GM10847 (cell line): Measurements from ENCODE around the gene ZNF786.

Source experiments
- POLR2A ChIP-seq: IDR thresholded peaks from 2 replicates; pipeline ENCODE4 v1.6.1; 2011; ENCODE audit not compliant: insufficient read length; ENCODE audit errors: extremely low read depth

Gene ZNF786

DNA sequence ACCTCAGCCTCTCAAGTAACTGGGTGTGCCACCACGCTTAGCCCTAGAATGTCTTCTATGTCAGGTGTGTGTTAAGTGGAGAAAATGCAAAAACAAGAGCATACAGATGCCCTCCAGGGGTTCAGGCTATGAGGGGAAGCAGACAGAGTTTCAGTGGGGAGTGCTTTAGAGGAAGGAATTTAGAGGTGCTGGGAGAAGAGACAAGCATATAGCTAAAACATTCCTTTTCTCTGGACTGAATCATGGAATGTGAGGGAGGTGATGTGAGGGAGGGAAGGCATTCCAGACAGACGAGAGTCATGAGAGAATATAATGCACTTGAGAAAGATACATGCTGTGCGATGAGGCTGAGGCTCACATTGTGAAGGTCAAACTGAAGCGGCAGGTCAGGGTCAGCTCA is 6.6 kb upstream of the ZNF786 start:
- TF ChIP-seq POLR2A = no peak

DNA sequence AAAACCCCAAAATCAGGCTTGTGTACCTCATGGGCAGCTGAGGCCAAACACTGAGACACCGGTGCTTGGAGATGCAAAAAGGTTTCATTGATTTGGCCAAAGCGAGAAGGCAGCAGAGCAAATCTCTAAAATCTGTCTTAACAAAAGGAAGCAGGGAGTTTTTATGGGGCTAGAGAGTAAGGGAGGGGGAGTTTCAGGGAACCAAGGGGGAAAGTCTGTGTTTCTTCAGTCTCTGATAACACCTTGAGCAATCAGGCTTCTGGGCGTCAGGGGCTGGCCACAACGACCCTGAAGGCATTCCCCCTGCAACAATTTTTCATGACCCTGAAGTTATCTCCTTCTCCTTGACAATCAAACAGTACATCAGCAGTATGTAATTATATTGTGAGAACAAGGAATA is 2.7 kb upstream of the ZNF786 start:
- no peak for TF ChIP-seq POLR2A

DNA sequence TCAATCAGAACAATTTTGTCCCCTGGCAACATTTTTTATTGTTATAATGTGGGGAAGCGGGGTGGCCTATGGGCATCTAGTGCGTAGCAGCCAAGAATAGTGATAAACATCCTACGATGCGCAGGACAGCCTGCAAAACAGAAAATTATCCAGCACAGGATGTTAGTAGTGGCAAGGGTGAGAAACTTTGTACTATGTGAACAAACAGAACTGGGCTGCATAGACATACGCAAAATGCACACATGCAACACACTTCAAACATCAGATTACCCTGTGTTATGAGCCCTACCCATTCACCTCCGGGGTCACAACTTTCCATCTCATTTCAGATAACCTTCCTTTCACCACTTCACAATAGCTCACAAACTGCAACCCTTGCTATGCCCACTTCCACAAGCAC is 3.1 kb downstream of the ZNF786 start:
- no peak for TF ChIP-seq POLR2A

DNA sequence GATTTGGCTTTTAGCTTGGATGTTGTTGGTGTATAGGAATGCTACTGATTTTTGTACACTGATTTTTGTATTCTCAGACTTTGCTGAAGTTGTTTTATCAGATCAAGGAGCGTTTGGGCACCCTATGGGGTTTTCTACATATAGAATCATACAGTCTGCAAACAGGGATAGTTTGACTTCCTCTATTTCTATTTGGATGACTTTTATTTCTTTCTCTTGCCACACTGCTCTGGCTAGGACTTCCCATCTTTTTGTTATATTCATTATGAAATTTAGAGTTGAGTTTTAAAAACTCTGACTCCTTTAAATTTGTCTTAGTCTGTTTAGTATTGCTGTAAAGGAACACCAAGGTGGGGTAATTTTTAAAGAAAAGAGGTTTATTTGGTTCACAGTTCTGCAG is 4.7 kb downstream of the ZNF786 start:
- TF ChIP-seq POLR2A = no peak

DNA sequence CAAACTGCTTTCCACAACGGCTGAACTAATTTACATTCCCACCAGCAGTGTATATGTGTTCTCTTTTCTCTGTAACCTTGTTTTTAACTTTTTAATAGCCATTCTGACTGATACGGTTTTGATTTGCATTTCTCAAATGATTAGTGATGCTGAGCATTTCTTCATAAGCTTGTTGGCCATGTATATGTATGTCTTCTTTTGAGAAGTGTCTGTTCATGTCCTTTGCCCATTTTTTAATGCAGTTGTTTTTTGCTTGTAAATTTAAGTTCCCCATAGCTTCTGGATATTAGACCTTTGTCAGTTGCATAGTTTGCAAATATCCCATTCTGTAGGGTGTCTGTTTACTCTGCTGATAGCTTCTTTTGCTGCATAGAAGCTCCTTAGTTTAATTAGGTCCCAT is 6.1 kb downstream of the ZNF786 start:
- no peak for TF ChIP-seq POLR2A

DNA sequence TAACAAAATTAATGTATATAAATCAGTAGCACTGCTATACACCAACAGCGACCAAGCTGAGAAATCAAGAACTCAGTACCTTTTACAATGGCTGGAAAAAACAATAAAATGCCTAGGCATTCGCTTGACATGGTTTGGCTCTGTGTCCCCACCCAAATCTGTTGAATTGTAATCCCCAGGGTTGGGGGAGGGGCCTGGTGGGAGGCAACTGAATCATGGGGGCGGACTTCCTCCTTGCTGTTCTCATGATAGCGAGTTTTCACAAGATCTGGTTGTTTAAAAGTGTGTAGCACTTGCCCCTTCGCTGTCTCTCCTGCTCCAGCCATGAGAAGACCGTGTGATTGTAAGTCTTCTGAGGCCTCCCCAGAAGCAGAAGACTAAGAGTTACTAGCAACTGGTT is 8.6 kb downstream of the ZNF786 start:
- no peak for TF ChIP-seq POLR2A

DNA sequence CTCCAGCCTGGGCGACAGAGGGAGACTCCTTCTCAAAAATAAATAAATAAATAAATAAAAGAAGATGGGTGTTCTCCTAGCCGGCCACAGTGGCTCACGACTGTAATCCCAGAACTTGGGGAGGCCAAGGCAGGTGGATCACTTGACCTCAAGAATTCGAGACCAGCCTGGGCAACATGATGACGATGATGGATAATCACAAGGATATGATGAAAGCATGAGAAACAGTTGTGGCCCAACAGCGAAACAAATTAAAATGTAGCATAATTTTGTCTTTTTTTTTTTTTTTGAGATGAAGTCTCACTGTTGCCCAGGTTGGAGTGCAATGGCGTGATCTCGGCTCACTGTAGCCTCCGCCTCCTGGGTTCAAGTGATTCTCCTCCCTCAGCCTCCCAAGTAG is 12.9 kb downstream of the ZNF786 start:
- no peak for TF ChIP-seq POLR2A

DNA sequence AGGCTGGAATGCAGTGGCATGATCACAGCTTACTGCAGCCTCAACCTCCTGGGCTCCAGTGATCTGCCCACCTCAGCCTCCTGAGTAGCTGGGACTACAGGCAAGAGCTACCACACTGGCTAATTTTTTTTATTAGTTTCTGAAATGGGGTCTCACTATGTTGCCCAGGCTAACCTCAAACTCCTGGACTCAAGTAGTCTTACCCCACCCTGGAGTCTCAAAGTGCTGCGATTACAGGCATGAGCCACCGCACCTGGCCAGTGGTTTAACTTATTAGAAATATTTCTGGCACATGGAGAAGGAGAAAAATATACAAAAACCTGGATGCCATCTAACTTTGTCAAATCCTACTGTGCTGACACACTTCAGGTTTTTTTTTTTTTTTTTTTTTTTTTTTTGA is 15.2 kb downstream of the ZNF786 start:
- no peak for TF ChIP-seq POLR2A

DNA sequence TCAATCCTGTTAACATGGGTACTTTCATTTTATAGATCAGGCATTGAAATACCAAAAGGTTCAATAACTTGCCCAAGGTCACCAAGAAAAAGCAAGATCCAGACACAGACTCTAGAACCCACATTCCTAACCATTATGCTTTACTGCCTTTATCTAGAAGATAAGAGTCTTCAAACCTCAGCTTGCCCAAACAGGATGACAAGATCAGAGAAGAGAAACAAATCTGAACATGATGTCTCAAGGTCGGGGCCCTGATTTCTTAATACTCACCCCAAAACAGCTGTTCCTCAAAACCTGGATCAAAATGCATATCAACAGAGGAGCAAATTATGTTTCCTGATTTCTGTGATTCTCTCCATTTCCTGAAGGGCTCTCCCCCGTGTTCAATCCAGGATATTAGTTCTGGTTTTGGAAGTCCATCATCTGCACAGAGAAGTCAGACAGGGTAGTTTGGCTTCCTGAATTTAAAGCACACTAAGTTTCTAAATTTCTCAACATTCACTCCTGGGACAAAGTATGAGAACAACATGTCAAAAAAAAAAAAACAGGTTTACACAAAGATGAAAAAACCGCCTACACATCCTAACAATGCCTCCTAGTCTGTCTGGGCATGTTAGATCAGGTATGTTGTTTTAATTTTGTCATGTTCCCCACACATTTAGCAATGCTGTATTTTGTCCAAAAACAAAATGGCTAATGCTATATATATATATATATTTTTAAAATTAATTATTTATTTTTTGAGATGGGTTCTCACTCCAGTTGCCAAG is 16.2 kb downstream of the ZNF786 start:
- TF ChIP-seq POLR2A = no peak

DNA sequence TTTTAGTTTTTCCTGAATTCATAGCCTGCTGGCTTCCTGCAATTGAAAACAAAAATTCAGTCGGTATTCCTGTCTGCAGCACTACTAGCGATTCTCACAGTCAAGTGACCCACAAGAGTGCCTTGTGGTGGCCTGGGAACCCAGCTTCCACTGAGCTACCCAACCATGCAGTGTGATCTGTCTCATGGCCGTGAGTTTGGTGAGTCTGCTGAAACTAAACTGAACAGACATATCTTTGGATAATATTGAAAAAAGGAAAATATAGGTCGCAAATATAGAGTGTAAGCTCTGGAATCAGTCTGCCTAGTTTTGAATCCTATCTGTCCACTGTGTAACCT is 18.1 kb downstream of the ZNF786 start:
- no peak for TF ChIP-seq POLR2A

DNA sequence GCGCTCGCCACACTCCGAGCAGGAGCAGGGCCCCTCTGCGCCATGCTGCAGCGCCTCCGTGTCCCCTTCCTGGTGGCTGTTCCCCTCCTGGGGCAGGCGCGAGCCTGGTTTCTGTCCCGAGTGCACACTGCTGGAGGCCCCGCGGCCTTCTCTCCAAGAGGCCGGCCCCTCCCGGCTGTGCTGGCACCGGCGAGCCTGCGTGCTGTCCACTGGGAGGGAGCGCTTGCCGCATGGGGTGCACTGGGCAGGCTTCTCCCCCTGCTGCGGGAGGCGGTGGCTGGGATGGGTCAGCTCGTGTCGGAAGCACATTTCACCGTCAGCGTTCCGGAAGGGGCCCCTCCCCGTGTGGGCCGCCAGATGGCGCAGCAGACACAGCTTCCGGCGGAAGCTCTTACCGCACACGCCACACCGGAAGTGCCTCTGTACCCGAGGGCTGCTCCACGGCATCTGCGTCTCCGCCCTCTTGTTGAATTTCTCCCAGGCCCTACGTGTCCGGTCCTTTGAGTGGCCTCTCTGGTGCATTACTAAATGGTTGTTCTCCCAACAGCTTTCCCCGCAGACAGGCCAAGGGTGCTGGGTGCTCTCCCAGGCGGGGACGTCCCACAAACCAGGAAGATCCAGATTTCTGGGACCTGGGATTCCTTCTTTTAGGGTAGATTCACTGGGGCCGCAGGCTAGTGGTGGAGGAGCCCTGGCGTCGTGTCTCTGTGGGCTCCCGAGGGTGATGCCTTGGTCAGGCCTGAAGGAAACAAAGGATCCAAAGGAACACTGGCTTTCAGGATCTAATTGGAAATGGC is 18.7 kb downstream of the ZNF786 start:
- TF ChIP-seq POLR2A = no peak

DNA sequence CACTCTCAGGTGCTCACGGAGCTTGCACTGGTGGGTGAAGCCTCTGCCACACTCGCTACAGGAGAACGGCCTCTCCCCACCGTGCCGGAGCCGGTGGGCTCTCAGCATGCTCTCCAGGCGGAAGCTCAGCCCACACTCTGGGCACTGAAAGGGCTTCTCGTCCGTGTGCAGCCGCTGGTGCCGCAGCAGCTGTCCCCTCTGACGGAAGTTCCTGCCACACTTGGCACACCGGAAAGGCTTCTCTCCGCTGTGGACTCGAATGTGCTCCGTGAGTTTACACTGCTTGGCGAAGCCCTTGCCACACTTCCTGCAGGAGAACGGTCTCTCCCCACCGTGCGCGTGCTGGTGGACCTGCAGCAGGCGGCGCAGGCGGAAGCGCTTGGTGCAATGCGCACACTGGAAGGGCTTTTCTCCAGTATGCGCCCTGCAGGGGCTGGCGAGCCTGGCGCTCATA is 19.3 kb downstream of the ZNF786 start:
- TF ChIP-seq POLR2A = no peak

DNA sequence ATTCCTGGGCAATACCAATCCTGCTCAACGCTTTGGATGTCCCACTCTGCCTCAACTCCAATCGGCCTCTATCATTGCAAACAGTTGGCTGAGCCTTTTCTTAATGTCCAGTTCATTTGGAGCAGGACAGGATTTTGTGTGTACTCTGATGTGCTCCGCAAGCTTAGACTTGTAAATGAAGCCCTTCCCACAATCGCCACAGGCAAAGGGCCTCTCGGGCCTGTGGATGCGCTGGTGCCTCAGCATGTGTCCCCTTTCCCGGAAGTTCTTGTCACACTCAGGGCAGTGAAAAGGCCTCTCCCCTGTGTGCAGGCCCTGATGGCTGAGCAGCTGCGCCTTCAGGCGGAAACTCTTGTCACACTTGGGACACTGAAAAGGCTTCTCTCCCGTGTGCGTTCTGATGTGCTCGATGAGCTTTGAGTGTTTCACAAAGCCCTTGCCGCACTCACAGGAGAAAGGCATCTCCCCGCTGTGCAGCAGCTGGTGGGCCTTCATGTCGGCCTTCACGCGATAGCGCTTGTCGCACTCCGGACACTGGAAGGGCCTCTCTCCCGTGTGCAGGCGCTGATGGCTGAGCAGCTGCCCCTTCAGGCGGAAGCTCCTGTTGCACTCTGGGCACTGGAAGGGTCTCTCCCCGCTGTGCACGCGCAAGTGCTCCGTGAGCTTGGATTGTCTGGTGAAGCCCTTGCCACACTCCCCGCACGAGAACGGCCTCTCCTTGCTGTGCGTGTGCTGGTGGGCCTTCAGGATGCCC is 20.0 kb downstream of the ZNF786 start:
- no peak for TF ChIP-seq POLR2A

DNA sequence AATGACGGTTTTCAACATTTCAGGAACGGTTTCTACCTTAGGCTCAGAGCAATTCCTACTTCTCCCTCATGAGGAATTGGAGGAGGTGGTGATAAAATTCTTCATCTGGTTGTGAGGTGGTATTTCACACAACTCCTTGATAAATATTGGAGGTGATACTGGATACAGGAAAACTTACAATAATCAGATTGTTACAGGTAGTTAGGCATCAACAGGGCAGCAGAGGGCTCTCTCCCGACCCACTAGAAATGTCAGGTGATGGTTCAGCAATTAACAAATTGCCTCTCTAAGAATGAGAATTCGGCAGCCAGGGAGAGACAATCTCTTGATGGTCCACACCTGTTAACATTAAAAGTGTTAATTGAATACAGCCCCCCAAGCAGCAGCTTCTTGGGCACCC is 22.6 kb downstream of the ZNF786 start:
- no peak for TF ChIP-seq POLR2A

DNA sequence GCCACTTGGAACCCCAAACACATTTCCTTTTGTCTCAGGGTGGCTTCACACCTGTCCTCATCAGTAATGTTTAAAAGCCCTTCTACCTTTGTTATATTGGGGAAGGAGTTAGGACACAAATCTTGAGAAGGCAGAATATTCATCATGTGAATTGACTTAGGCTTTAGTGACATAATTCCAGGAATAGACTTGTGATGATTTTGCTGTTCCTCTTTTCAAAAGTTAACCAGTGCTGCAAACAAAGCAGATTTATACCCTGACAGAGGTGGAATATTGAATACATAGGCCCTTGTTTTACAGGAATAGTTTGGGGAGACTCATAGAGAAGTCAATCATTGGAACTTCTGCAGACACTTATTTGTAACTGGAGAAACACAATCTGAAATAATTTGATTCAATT is 27.0 kb downstream of the ZNF786 start:
- TF ChIP-seq POLR2A = no peak

DNA sequence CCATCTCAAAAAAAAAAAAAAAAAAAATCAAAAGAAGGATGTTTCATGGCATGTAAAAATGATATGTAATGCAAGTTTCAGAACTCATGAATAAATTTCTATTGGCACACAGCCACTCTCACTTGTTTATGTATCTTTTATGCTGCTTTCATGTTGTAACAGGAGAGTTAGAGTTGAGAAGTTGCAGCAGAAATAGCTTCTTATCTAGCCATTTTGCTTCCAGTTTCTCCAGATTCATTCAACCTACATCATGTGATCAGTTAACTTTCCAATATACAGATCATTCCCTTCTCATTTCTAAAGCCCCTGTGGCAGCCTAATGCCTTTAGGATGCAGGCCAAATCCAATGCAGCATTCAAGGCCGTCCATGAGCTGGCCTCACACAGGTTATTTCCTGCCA is 30.4 kb downstream of the ZNF786 start:
- TF ChIP-seq POLR2A = no peak

DNA sequence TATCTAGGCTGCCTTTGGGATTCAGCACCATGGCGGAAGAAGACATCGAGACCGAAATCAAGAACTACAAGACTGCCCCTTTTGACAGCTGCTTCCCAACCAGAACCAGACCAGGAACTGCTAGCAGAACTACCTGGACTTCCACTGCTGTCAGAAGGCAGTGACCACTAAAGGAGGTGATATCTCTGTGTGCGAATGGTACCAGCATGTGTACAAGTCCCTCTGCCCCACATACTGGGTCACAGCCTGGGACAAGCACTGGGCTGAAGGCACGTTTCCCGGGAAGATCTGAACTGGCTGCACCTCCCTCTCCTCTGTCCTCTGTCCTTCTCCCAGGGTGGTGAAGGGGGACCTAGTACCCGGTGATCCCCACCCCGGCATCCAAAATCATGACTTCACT is 36.6 kb downstream of the ZNF786 start:
- TF ChIP-seq POLR2A = no peak

DNA sequence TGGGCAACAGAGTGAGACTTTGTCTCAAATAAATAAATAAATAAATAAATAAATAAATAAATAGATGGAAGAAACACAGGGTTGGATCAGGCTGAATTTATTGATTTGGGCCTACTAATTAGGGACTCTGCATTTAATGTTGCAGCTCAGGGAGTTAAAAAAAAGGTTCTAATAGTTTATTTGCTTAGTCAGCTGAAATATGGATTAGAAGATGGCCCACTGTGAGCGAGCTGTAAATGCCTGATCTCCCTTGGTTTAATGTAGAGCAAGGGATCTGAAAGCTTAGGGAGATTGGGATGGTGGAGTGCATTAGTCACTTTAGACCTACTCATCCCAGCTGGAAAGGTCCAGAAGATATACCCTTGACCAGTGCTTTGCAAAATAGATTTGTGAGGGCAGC is 37.1 kb downstream of the ZNF786 start:
- TF ChIP-seq POLR2A = no peak
